Fibroblast of lung (primary cell): ENCODE results near the gene TAPT1. TPM values are rescaled to one million over a fixed set of nuclear protein-coding genes. Genes with fewer than 3 reads are reported as not detected.

Experiments
- DNase-seq, 2 donors: peaks; one replicate each; pipeline versions ENCODE4 v3.0.0 to v3.0.0-alpha.2; 2010; ENCODE audit warnings: low read depth in 2 of 2
- H2AFZ ChIP-seq: 2 replicates; pipeline ENCODE4 v1.5.1; 2012; ENCODE audit warnings: low read length, control low read depth, inconsistent platforms
- H3K27ac ChIP-seq: 2 replicates; pipeline ENCODE4 v1.5.1; 2011; ENCODE audit warnings: low read length, control low read depth; ENCODE audit not compliant: insufficient read depth
- H3K27me3 ChIP-seq: 2 replicates; pipeline ENCODE4 v1.5.1; 2011; ENCODE audit warnings: mild to moderate bottlenecking, low read length; ENCODE audit not compliant: control insufficient read depth, insufficient read depth
- H3K36me3 ChIP-seq: 2 replicates; pipeline ENCODE4 v1.5.1; 2011; ENCODE audit warnings: low read length; ENCODE audit not compliant: control insufficient read depth, insufficient read depth
- H3K4me1 ChIP-seq: 2 replicates; pipeline ENCODE4 v1.5.1; 2011; ENCODE audit warnings: low read length; ENCODE audit not compliant: control insufficient read depth, insufficient read depth; ENCODE audit errors: extremely low read depth
- H3K4me2 ChIP-seq: 2 replicates; pipeline ENCODE4 v1.5.1; 2011; ENCODE audit warnings: low read length, control low read depth; ENCODE audit not compliant: insufficient read depth; ENCODE audit errors: extremely low read depth
- H3K4me3 ChIP-seq, 4 experiments: fragments of 200-600 bp in 1 of 4; sonication (generic) in 1 of 4; replicated peaks in 1 of 4; 2 replicates each; pipeline ENCODE4 v1.5.1; 2011 to 2016; ENCODE audit warnings: low read length in 4 of 4, low read depth in 3 of 4, mild to moderate bottlenecking in 3 of 4, control low read depth in 2 of 4, inconsistent platforms in 1 of 4, mixed read lengths in 1 of 4; ENCODE audit not compliant: insufficient read depth in 1 of 4; ENCODE audit errors: control extremely low read depth in 1 of 4
- H3K79me2 ChIP-seq: 2 replicates; pipeline ENCODE4 v1.5.1; 2012; ENCODE audit warnings: mild to moderate bottlenecking, low read length, inconsistent platforms; ENCODE audit not compliant: control insufficient read depth, insufficient read depth
- H3K9ac ChIP-seq: 2 replicates; pipeline ENCODE4 v1.5.1; 2011; ENCODE audit warnings: mild to moderate bottlenecking, low read length, control low read depth; ENCODE audit not compliant: insufficient read depth
- H3K9me3 ChIP-seq: 2 replicates; pipeline ENCODE4 v1.5.1; 2012; ENCODE audit warnings: low read depth, low read length; ENCODE audit not compliant: control insufficient read depth, insufficient read depth
- H4K20me1 ChIP-seq: 2 replicates; pipeline ENCODE4 v1.5.1; 2011; ENCODE audit warnings: low read length; ENCODE audit not compliant: control insufficient read depth, insufficient read depth; ENCODE audit errors: extremely low read depth
- CTCF ChIP-seq, 2 donors: IDR thresholded peaks in 1 of 2; conservative IDR thresholded peaks in 1 of 2; 1 replicate in 1 of 2; 2 replicates in 1 of 2; pipeline ENCODE4 v1.5.1; 2011 to 2012; ENCODE audit warnings: low read length in 2 of 2, control low read depth in 1 of 2, inconsistent platforms in 1 of 2, low read depth in 1 of 2, mild to moderate bottlenecking in 1 of 2
- EZH2 ChIP-seq: IDR thresholded peaks from 2 replicates; pipeline ENCODE4 v1.5.1; 2012; ENCODE audit warnings: low read length, control low read depth, mild to moderate bottlenecking; ENCODE audit errors: missing control alignments
- polyA plus RNA-seq, 2 donors: library from polyadenylated mRNA; depleted of rRNA in 1 of 2; stranded (reverse) in 1 of 2; unstranded in 1 of 2; fragments of >200 nt; gene quantifications; 2 replicates each; pipeline ENCODE4 v1.2.1, GENCODE V29; 2011 to 2012; ENCODE audit warnings: missing spikeins in 1 of 2
- total RNA-seq: library from RNA; depleted of rRNA; stranded (reverse); fragments of >200 nt; gene quantifications from 2 replicates; pipeline ENCODE4 v1.2.1, GENCODE V29; 2014

Gene TAPT1
- total and polyA plus RNA-seq, 2 donors (not counting 1 experiment from before 2014, with no cell fraction given): 18.7 to 20.6 TPM

- no peak overlapping the region for H3K4me2 ChIP-seq
- peaks cover 7% of the 10 kb centered on the region for H3K4me1 ChIP-seq
- no peak for TF ChIP-seq CTCF (conservative IDR thresholded peaks at IDR 0.05 in 1 of 2, IDR thresholded peaks at IDR 0.05 in 1 of 2; ENCODE audit: low read depth in 1 of 2, low read length in 2 of 2)
- no peak for TF ChIP-seq EZH2
- no peaks in the 10 kb centered on the region for H3K27me3 ChIP-seq
- no peaks in the 10 kb centered on the region for H3K36me3 ChIP-seq
- DNase-seq: no peak
- no peak overlapping the region for H3K27ac ChIP-seq
- H3K4me3 ChIP-seq: no peak overlapping the region
- H3K9me3 ChIP-seq: no peaks in the 10 kb centered on the region
- no peak overlapping the region for H2AFZ ChIP-seq
- no peak overlapping the region for H3K9ac ChIP-seq
- H4K20me1 ChIP-seq: no peaks in the 10 kb centered on the region
- no peaks in the 10 kb centered on the region for H3K79me2 ChIP-seq
These were observed 39.5 kb upstream of the TAPT1 start for GRCh38 chr4:16265820-16266219.

- Histone ChIP-seq H3K27me3 (no peaks in the 10 kb centered on the region), H4K20me1 (no peaks in the 10 kb centered on the region), H3K9me3 (no peaks in the 10 kb centered on the region), H3K4me1 (peaks cover 4% of the 10 kb centered on the region), H3K36me3 (no peaks in the 10 kb centered on the region), H2AFZ (no peak overlapping the region), H3K27ac (no peak overlapping the region), H3K9ac (no peak overlapping the region), H3K79me2 (no peaks in the 10 kb centered on the region), H3K4me2 (no peak overlapping the region), H3K4me3 (no peak overlapping the region)
- peak; percentile 39 to 70 for DNase-seq
- TF ChIP-seq CTCF (conservative IDR thresholded peaks at IDR 0.05 in 1 of 2, IDR thresholded peaks at IDR 0.05 in 1 of 2; ENCODE audit: low read depth in 1 of 2, low read length in 2 of 2): peak; percentile 43 to 54
- TF ChIP-seq EZH2: no peak
These were observed 38.5 kb upstream of the TAPT1 start for GRCh38 chr4:16264798-16265197.

- Histone ChIP-seq H3K9ac (no peak overlapping the region), H3K4me1 (no peaks in the 10 kb centered on the region), H3K79me2 (no peaks in the 10 kb centered on the region), H4K20me1 (no peaks in the 10 kb centered on the region), H3K4me3 (no peak overlapping the region), H3K36me3 (no peaks in the 10 kb centered on the region), H3K27me3 (no peaks in the 10 kb centered on the region), H3K4me2 (no peak overlapping the region), H3K27ac (no peak overlapping the region), H2AFZ (no peak overlapping the region), H3K9me3 (no peaks in the 10 kb centered on the region)
- no peak for TF ChIP-seq EZH2
- no peak for TF ChIP-seq CTCF (conservative IDR thresholded peaks at IDR 0.05 in 1 of 2, IDR thresholded peaks at IDR 0.05 in 1 of 2; ENCODE audit: low read depth in 1 of 2, low read length in 2 of 2)
- peak; percentile 16 to 60 for DNase-seq
These were observed 36.8 kb upstream of the TAPT1 start for GRCh38 chr4:16263056-16263455.
